ENCODE results near the gene SART1. TPM values are rescaled to one million over a fixed set of nuclear protein-coding genes. Genes with fewer than 3 reads are reported as not detected.
A peak's percentile ranks its signal among the peaks of the same experiment; 100 is the strongest.
"Not testable (repeated sequence)": the region's sequence is repeated elsewhere in the genome, so short reads cannot be mapped to it uniquely, and the experiment has no call there.

The SART1 gene
- total RNA-seq, 4 donors from 2014 or later, result 32.3 to 96.1 (median 39.7) TPM

GRCh38 chr11:66022401-66023185 lies 61.1 kb downstream of the SART1 start:
- Histone ChIP-seq H3K27me3 (peaks cover 13% of the 10 kb centered on the region), H3K4me3 (peak overlapping the region in 1 of 2 donors; percentile 24), H3K27ac (no peak overlapping the region), H3K36me3 (no peaks in the 10 kb centered on the region), H3K4me1 (peaks cover 0 to 13% (median 6%) of the 10 kb centered on the region in 3 donors), H3K9me3 (no peaks in the 10 kb centered on the region)
- 0 to 35% methylated on average over 2 to 10 of the region's 46 CpGs for WGBS, 2 donors (ENCODE audit: low coverage in 1 of 2)
- TF ChIP-seq POLR2A (IDR thresholded peaks at IDR 0.05), result no peak
- TF ChIP-seq, protein P1, sequence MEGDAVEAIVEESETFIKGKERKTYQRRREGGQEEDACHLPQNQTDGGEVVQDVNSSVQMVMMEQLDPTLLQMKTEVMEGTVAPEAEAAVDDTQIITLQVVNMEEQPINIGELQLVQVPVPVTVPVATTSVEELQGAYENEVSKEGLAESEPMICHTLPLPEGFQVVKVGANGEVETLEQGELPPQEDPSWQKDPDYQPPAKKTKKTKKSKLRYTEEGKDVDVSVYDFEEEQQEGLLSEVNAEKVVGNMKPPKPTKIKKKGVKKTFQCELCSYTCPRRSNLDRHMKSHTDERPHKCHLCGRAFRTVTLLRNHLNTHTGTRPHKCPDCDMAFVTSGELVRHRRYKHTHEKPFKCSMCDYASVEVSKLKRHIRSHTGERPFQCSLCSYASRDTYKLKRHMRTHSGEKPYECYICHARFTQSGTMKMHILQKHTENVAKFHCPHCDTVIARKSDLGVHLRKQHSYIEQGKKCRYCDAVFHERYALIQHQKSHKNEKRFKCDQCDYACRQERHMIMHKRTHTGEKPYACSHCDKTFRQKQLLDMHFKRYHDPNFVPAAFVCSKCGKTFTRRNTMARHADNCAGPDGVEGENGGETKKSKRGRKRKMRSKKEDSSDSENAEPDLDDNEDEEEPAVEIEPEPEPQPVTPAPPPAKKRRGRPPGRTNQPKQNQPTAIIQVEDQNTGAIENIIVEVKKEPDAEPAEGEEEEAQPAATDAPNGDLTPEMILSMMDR (IDR thresholded peaks at IDR 0.05), result peak in 3 of 4 experiments; percentile 89 to 97 (median 90)
- TF ChIP-seq POLR2AphosphoS5 (IDR thresholded peaks at IDR 0.05), result no peak
- no peak for TF ChIP-seq EP300 (IDR thresholded peaks at IDR 0.05)
- ATAC-seq, result peak; percentile 86

DNA sequence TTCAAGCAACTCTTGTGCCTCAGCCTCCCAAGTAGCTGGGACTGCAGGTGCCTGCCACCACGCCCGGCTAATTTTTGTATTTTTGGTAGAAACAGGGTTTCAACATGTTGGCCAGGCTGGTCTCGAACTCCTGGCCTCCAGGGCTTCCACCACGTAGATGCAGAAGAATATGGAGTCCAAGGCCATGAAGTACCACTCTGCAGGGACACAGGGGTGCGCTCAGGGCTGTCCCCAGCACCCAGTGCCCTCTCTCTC lies 61.6 kb downstream of the SART1 start:
- not testable (repeated sequence) for H3K4me3 ChIP-seq, ATAC-seq, H3K36me3 ChIP-seq, H3K9me3 ChIP-seq, H3K27ac ChIP-seq
- Histone ChIP-seq H3K27me3 (peaks cover 13% of the 10 kb centered on the region), H3K4me1 (peaks cover 0 to 13% (median 6%) of the 10 kb centered on the region in 3 donors)
- no CpG with 5 or more reads among the region's 5 CpGs for WGBS, 2 donors (ENCODE audit: low coverage in 1 of 2)

DNA sequence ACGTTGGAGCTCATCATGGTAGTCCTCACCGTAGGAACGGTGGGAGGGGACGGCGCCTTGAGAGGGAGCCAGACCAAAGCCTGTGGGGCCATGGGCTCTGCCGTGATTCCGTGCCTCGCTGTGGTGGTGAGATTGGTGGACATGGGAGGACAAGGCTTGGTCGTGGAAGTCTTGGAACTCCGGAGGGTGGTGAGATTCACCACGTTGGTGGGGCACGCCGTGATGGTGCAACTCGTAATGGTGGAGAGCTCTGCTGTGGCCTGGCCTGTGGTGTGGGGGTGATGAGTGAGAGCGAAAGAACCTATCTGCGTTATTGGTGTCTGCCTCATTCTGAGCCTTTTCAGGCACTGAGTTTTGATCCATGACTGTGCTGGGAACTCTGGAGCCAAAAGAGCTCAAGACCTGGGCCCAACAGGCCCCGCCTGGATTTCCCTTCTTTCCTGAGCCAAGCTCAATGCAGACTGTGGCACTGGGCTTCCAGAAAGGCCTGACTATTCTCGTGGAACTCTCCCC lies 64.5 kb downstream of the SART1 start, which contains the start of gene CATSPER1:
CATSPER1 (minus strand) TSS at position 463 of the 513 bp plus-strand sequence; CDS start at position 363, 100 bp downstream.
- WGBS, 2 donors (ENCODE audit: low coverage in 1 of 2), result 79 to 94% methylated on average over 7 to 10 of the region's 18 CpGs
- Histone ChIP-seq H3K9me3 (no peaks in the 10 kb centered on the region), H3K4me3 (no peak within 1 kb of the TSS), H3K36me3 (no peaks in the 10 kb centered on the region), H3K27me3 (peaks cover 9% of the 10 kb centered on the region), H3K4me1 (peaks cover 0 to 13% (median 6%) of the 10 kb centered on the region in 3 donors), H3K27ac (no peak within 1 kb of the TSS)
- TF ChIP-seq EP300 (IDR thresholded peaks at IDR 0.05) (no peak), POLR2AphosphoS5 (IDR thresholded peaks at IDR 0.05) (no peak)
- TF ChIP-seq, protein P1 (IDR thresholded peaks at IDR 0.05), result no peak
- no peak for ATAC-seq

Other genes with a start within 250 kb of the SART1 start
- 10 to 100 TPM; 49.7 to 84.9 (median 81.6) TPM for gene KAT5, start 249.5 kb upstream of the SART1 start, total RNA-seq
- gene RNASEH2C, start 240.9 kb upstream of the SART1 start, total RNA-seq, result 100 to 1,000 TPM in 2 of 4 donors, 10 to 100 TPM in 2; 69.0 to 196 (median 96.3) TPM
- gene AP5B1, start 180.8 kb upstream of the SART1 start, total RNA-seq, result 10 to 100 TPM; 11.2 to 23.4 (median 15.7) TPM
- under 1 TPM in 1 of 4 donors, not detected in 3; 0.62 TPM for gene OVOL1, start 174.7 kb upstream of the SART1 start, total RNA-seq
- under 1 TPM in 1 of 4 donors, not detected in 3; 0.13 TPM for gene SNX32, start 127.8 kb upstream of the SART1 start, total RNA-seq
- gene CFL1, start 103.6 kb upstream of the SART1 start, total RNA-seq, result 100 to 1,000 TPM; 559 to 895 (median 639) TPM
- gene MUS81, start 101.3 kb upstream of the SART1 start, total RNA-seq, result 10 to 100 TPM; 37.2 to 71.7 (median 60.8) TPM
- 10 to 100 TPM; 55.6 to 92.8 (median 81.2) TPM for gene EFEMP2, start 88.9 kb upstream of the SART1 start, total RNA-seq
- gene CTSW, start 81.9 kb upstream of the SART1 start, total RNA-seq, result 1 to 10 TPM in 1 of 4 donors, under 1 TPM in 2, not detected in 1; 0.52 to 3.6 (median 0.94) TPM
- 10 to 100 TPM; 35.2 to 62.3 (median 54.6) TPM for gene FIBP, start 73.3 kb upstream of the SART1 start, total RNA-seq
- 100 to 1,000 TPM in 1 of 4 donors, 10 to 100 TPM in 3; 68.7 to 111 (median 77.7) TPM for gene CCDC85B, start 71.1 kb upstream of the SART1 start, total RNA-seq
- gene FOSL1, start 61.3 kb upstream of the SART1 start, total RNA-seq, result 10 to 100 TPM in 1 of 4 donors, 1 to 10 TPM in 3; 1.4 to 24.9 (median 4.1) TPM
- gene C11orf68, start 42.7 kb upstream of the SART1 start, total RNA-seq, result 10 to 100 TPM; 19.4 to 38.4 (median 33.3) TPM
- gene DRAP1, start 42.3 kb upstream of the SART1 start, total RNA-seq, result 100 to 1,000 TPM in 2 of 4 donors, 10 to 100 TPM in 2; 80.2 to 118 (median 98.8) TPM
- not detected for gene TSGA10IP, start 16.3 kb upstream of the SART1 start, total RNA-seq
- gene EIF1AD, start 40.4 kb downstream of the SART1 start, total RNA-seq, result 10 to 100 TPM; 29.3 to 35.0 (median 30.7) TPM
- gene BANF1, start 40.8 kb downstream of the SART1 start, total RNA-seq, result 10 to 100 TPM; 35.9 to 61.2 (median 43.4) TPM
- gene CST6, start 50.3 kb downstream of the SART1 start, total RNA-seq, result 1 to 10 TPM in 1 of 4 donors, not detected in 3; 1.7 TPM
- gene CATSPER1, start 64.7 kb downstream of the SART1 start, total RNA-seq, result under 1 TPM in 1 of 4 donors, not detected in 3; 0.12 TPM
- gene GAL3ST3, start 87.4 kb downstream of the SART1 start, total RNA-seq, result 1 to 10 TPM; 1.2 to 7.8 (median 2.2) TPM
- gene SF3B2, start 90.6 kb downstream of the SART1 start, total RNA-seq, result 100 to 1,000 TPM; 113 to 179 (median 160) TPM
- 10 to 100 TPM; 32.7 to 81.8 (median 38.2) TPM for gene PACS1, start 108.5 kb downstream of the SART1 start, total RNA-seq

All from gastroesophageal sphincter (tissue), 4 donors.